Fibroblast of skin of scalp (primary cell): Measurements from ENCODE around the gene KRTAP2-1. TPM values are rescaled to one million over a fixed set of nuclear protein-coding genes. Genes with fewer than 3 reads are reported as not detected.
"Not testable (repeated sequence)": the region's sequence is repeated elsewhere in the genome, so short reads cannot be mapped to it uniquely, and the experiment has no call there.

Experiments
- DNase-seq: peaks from one replicate; pipeline ENCODE4 v3.0.0-alpha.2; 2013
- polyA plus RNA-seq, 2 experiments: library from polyadenylated mRNA; unstranded; fragments of 120-200 nt; gene quantifications; one replicate each; pipeline ENCODE4 v1.2.1, GENCODE V29; 2013; ENCODE audit not compliant: insufficient read length in 2 of 2

Gene KRTAP2-1
- polyA plus RNA-seq (2013, experiment 1 of 2; ENCODE audit: insufficient read length): not detected
- polyA plus RNA-seq (2013, experiment 2 of 2; ENCODE audit: insufficient read length): not detected

- not testable (repeated sequence) for DNase-seq
Observed at GRCh38 chr17:41046735-41047465, at the start of gene KRTAP2-1. TSS of gene KRTAP2-1 (minus strand) at chr17:41047316. CDS start at chr17:41047267, 49 bp downstream.

GRCh38 chr17:41096055-41096454 lies 48.9 kb upstream of the KRTAP2-1 start:
- DNase-seq: no peak

- DNase-seq: not testable (repeated sequence)
Observed at GRCh38 chr17:41088760-41089352, 41.7 kb upstream of the KRTAP2-1 start.

- DNase-seq: not testable (repeated sequence)
Observed at GRCh38 chr17:41084100-41084856, 37.2 kb upstream of the KRTAP2-1 start, which contains the start of gene KRTAP4-7. TSS of gene KRTAP4-7 (plus strand) at chr17:41084150. CDS start at chr17:41084207, 57 bp downstream.

- DNase-seq: peak; percentile 78
Observed at GRCh38 chr17:41083427-41083826, 36.3 kb upstream of the KRTAP2-1 start.

GRCh38 chr17:41082626-41083025 lies 35.5 kb upstream of the KRTAP2-1 start:
- DNase-seq: no peak

GRCh38 chr17:41076788-41077187 lies 29.7 kb upstream of the KRTAP2-1 start:
- DNase-seq: no peak

GRCh38 chr17:41073676-41074075 lies 26.6 kb upstream of the KRTAP2-1 start:
- DNase-seq: no peak

- no peak for DNase-seq
Observed at GRCh38 chr17:41071606-41072360, 24.7 kb upstream of the KRTAP2-1 start.

- DNase-seq: no peak
Observed at GRCh38 chr17:41069031-41069430, 21.9 kb upstream of the KRTAP2-1 start.

GRCh38 chr17:41067281-41067680 lies 20.2 kb upstream of the KRTAP2-1 start:
- DNase-seq: peak; percentile 74

- DNase-seq: peak; percentile 86
Observed at GRCh38 chr17:41065829-41066624, 18.9 kb upstream of the KRTAP2-1 start, which contains the start of gene KRTAP2-4. TSS of gene KRTAP2-4 (minus strand) at chr17:41065879. CDS start at chr17:41065845, 34 bp downstream.

- DNase-seq: not testable (repeated sequence)
Observed at GRCh38 chr17:41065016-41065689, 18.0 kb upstream of the KRTAP2-1 start.

- DNase-seq: no peak
Observed at GRCh38 chr17:41064301-41064700, 17.2 kb upstream of the KRTAP2-1 start.

- no peak for DNase-seq
Observed at GRCh38 chr17:41063449-41063848, 16.3 kb upstream of the KRTAP2-1 start.

- DNase-seq: peak; percentile 99
Observed at GRCh38 chr17:41061964-41062363, 14.8 kb upstream of the KRTAP2-1 start.

- peak; percentile 98 for DNase-seq
Observed at GRCh38 chr17:41060052-41060604, 13.0 kb upstream of the KRTAP2-1 start, which contains the start of gene KRTAP2-3. TSS of gene KRTAP2-3 (minus strand) at chr17:41060114. CDS start at chr17:41060050, 64 bp downstream.

- peak; percentile 95 for DNase-seq
Observed at GRCh38 chr17:41059276-41060051, 12.3 kb upstream of the KRTAP2-1 start.

GRCh38 chr17:41058741-41059140 lies 11.6 kb upstream of the KRTAP2-1 start:
- no peak for DNase-seq
